Measurements from ENCODE around the gene CCNQ.

Gene CCNQ

DNA sequence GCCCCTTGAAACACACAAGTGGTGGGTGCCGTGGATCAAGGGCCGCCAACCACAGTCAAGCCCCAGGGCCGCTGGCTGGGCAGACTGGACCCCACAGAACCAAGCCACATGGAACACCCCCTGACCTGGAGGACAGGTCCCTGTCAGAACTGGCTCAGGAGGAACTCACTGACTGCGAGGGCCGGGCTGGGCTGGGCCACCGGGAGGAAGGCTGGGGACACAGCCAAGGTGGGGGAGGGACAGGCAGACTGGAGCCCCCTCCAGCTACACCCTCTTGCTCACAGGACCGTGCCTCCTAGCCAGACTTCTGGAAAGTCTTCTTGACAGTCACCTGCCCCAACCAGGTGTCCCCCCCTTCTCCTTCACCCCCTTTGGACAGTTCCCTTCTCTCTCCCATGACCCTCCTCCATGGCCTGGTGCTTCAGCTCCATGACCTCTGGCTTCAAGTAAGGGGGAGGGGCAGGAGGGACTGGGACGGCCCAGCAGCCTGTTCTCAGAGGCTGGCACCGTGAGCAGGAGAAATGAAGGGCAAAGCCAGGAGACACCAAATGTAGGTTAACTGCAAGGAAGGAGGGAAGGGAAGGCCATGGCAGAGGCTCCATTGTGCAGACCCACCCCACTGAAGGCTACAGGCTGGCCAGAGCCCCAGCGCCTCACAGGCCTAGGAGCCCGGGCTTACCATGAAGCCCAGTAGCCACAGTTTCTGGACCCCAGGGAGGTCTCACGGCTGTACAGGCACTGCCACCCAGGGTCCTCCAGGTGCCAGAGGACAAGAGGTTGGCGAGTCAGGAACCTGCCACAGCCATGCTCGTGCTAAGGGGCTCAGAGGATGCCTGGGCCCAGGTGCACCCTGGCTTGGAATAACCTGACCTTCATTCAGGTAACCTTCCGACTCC, 25.5 kb upstream of the CCNQ start:
- H3K27ac ChIP-seq (replicated peaks) = no peak overlapping the region
- no peak overlapping the region for H3K4me3 ChIP-seq (replicated peaks; ENCODE audit: insufficient read depth, low read length)
- no peaks in the 10 kb centered on the region for H3K27me3 ChIP-seq (ENCODE audit: insufficient read depth, poor library complexity, severe bottlenecking)
- TF ChIP-seq SPI1 (IDR thresholded peaks at IDR 0.05; ENCODE audit: borderline replicate concordance, low read depth) (no peak), POLR2AphosphoS5 (IDR thresholded peaks at IDR 0.05; ENCODE audit: low read depth) (no peak), GABPA (IDR thresholded peaks at IDR 0.05; ENCODE audit: low read depth) (no peak)
- TF ChIP-seq, protein P1, sequence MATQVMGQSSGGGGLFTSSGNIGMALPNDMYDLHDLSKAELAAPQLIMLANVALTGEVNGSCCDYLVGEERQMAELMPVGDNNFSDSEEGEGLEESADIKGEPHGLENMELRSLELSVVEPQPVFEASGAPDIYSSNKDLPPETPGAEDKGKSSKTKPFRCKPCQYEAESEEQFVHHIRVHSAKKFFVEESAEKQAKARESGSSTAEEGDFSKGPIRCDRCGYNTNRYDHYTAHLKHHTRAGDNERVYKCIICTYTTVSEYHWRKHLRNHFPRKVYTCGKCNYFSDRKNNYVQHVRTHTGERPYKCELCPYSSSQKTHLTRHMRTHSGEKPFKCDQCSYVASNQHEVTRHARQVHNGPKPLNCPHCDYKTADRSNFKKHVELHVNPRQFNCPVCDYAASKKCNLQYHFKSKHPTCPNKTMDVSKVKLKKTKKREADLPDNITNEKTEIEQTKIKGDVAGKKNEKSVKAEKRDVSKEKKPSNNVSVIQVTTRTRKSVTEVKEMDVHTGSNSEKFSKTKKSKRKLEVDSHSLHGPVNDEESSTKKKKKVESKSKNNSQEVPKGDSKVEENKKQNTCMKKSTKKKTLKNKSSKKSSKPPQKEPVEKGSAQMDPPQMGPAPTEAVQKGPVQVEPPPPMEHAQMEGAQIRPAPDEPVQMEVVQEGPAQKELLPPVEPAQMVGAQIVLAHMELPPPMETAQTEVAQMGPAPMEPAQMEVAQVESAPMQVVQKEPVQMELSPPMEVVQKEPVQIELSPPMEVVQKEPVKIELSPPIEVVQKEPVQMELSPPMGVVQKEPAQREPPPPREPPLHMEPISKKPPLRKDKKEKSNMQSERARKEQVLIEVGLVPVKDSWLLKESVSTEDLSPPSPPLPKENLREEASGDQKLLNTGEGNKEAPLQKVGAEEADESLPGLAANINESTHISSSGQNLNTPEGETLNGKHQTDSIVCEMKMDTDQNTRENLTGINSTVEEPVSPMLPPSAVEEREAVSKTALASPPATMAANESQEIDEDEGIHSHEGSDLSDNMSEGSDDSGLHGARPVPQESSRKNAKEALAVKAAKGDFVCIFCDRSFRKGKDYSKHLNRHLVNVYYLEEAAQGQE (IDR thresholded peaks at IDR 0.05; ENCODE audit: insufficient replicate concordance, low read depth) = no peak
- TF ChIP-seq, protein P2, sequence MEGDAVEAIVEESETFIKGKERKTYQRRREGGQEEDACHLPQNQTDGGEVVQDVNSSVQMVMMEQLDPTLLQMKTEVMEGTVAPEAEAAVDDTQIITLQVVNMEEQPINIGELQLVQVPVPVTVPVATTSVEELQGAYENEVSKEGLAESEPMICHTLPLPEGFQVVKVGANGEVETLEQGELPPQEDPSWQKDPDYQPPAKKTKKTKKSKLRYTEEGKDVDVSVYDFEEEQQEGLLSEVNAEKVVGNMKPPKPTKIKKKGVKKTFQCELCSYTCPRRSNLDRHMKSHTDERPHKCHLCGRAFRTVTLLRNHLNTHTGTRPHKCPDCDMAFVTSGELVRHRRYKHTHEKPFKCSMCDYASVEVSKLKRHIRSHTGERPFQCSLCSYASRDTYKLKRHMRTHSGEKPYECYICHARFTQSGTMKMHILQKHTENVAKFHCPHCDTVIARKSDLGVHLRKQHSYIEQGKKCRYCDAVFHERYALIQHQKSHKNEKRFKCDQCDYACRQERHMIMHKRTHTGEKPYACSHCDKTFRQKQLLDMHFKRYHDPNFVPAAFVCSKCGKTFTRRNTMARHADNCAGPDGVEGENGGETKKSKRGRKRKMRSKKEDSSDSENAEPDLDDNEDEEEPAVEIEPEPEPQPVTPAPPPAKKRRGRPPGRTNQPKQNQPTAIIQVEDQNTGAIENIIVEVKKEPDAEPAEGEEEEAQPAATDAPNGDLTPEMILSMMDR (IDR thresholded peaks at IDR 0.05; ENCODE audit: insufficient read depth, low read length) = no peak
- DNase-seq (ENCODE audit: low read depth in 1 of 2, low spot score in 1 of 2) = no peak

DNA sequence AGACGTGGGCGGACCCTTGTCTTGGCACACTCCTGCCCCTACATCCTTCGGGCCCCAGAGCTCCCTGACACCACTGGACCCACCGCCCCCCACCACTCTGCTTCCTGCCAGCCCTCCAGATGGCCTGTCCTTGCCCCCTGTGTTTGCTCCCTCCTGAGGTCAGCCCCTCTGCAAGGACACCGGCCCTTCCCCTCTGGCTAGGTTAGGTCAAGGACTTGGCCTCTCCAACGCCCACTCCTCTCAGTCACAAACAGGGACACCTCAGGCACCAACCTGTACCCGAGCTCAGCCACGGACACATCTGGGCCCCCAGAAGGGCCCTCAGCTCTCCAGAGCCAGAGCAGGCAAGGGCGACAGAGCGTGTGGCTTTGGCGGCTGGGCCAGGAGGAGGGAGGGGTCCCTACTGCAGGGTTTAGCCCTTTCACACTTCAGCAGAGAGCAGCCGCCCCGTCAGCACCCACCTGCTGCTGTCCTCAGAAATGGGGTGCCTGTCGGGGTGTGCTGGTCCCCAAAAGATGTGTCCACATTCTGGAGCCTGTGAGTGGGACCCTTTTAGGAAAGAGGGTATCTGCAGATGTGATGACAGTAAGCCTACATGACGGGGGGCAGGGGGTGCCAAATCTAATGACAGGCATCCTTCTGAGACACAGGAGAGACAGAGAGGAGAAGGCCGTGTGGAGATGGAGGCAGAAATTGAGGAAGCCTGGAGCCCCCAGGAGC, 24.5 kb upstream of the CCNQ start:
- DNase-seq (ENCODE audit: low read depth in 1 of 2, low spot score in 1 of 2) = no peak
- Histone ChIP-seq H3K27me3 (ENCODE audit: insufficient read depth, poor library complexity, severe bottlenecking) (no peaks in the 10 kb centered on the region), H3K4me3 (replicated peaks; ENCODE audit: insufficient read depth, low read length) (no peak overlapping the region), H3K27ac (replicated peaks) (no peak overlapping the region)
- no peak for TF ChIP-seq SPI1 (IDR thresholded peaks at IDR 0.05; ENCODE audit: borderline replicate concordance, low read depth)
- TF ChIP-seq, protein P1 (IDR thresholded peaks at IDR 0.05; ENCODE audit: insufficient replicate concordance, low read depth) = no peak
- no peak for TF ChIP-seq GABPA (IDR thresholded peaks at IDR 0.05; ENCODE audit: low read depth)
- TF ChIP-seq POLR2AphosphoS5 (IDR thresholded peaks at IDR 0.05; ENCODE audit: low read depth) = no peak
- TF ChIP-seq, protein P2 (IDR thresholded peaks at IDR 0.05; ENCODE audit: insufficient read depth, low read length) = no peak

DNA sequence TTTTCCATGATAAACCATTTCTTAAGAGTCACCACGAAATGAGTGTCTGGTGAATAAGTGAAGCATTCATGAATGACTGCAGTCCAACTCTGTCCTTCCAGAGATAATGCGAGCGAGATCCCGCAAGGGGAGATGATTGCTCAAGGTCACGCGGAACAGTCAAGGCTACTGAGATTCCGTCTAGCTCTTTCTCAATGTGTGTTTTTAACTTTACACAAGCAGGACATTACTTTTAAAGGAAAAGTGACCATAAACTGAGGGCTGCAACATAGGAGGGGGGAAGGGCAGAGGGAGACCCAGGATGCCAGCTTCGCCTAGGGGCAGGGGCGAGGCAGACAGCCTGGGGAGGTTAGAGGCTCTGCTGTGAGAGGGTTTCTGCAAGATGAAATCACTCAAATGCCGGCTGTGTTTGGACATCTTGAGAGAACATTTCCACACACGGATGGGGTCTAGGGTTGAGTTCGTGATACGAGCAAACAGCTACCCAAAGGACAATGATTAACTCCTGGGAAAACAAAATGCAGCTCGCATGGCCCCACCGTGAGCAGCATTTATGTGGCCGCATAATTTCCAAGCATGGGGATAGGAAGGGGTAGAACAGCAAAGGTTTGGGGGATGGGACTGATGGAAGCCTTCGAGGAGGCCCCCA, 23.8 kb upstream of the CCNQ start:
- Histone ChIP-seq H3K4me3 (replicated peaks; ENCODE audit: insufficient read depth, low read length) (no peak overlapping the region), H3K27ac (replicated peaks) (no peak overlapping the region), H3K27me3 (ENCODE audit: insufficient read depth, poor library complexity, severe bottlenecking) (no peaks in the 10 kb centered on the region)
- no peak for DNase-seq (ENCODE audit: low read depth in 1 of 2, low spot score in 1 of 2)
- TF ChIP-seq, protein P2 (IDR thresholded peaks at IDR 0.05; ENCODE audit: insufficient read depth, low read length) = no peak
- TF ChIP-seq, protein P1 (IDR thresholded peaks at IDR 0.05; ENCODE audit: insufficient replicate concordance, low read depth) = no peak
- TF ChIP-seq SPI1 (IDR thresholded peaks at IDR 0.05; ENCODE audit: borderline replicate concordance, low read depth) (no peak), POLR2AphosphoS5 (IDR thresholded peaks at IDR 0.05; ENCODE audit: low read depth) (no peak)
